Loucy (cell line): ENCODE data around the gene ORC6.
"Not testable (repeated sequence)": the region's sequence is repeated elsewhere in the genome, so short reads cannot be mapped to it uniquely, and the experiment has no call there.

Source experiments
- EZH2phosphoT487 ChIP-seq: fragments of 200-600 bp; IDR thresholded peaks from 2 replicates; pipeline ENCODE4 v1.6.1; 2018; ENCODE audit warnings: antibody characterized with exemption, mild to moderate bottlenecking, moderate library complexity, borderline replicate concordance
- TF ChIP-seq, protein P1 (sequence below): fragments of 200-600 bp; sonication (generic); conservative IDR thresholded peaks from 2 replicates; pipeline ENCODE4 v1.5.1; 2014; ENCODE audit warnings: mild to moderate bottlenecking, antibody characterized with exemption, low read length

DNA sequence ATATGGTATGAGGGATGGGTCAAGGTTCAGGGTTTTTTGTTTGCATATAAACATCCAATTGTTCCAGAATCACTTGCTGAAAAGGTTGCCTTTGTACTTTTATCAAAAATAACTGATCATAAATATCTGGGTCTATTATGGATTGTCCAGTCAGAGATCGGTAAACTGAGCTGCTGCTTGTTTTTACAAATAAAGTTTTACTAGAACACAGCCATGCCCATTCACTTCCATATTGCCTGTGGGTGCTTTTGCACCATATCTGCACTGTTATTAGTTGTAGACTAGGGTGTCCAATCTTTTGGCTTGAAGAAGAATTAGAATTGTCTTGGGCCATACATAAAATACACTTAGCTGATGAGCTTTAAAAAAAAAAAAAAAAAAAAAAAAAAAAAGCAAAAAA is 11.5 kb upstream of the ORC6 start:
- TF ChIP-seq, protein P1, sequence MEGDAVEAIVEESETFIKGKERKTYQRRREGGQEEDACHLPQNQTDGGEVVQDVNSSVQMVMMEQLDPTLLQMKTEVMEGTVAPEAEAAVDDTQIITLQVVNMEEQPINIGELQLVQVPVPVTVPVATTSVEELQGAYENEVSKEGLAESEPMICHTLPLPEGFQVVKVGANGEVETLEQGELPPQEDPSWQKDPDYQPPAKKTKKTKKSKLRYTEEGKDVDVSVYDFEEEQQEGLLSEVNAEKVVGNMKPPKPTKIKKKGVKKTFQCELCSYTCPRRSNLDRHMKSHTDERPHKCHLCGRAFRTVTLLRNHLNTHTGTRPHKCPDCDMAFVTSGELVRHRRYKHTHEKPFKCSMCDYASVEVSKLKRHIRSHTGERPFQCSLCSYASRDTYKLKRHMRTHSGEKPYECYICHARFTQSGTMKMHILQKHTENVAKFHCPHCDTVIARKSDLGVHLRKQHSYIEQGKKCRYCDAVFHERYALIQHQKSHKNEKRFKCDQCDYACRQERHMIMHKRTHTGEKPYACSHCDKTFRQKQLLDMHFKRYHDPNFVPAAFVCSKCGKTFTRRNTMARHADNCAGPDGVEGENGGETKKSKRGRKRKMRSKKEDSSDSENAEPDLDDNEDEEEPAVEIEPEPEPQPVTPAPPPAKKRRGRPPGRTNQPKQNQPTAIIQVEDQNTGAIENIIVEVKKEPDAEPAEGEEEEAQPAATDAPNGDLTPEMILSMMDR: not testable (repeated sequence)
- not testable (repeated sequence) for TF ChIP-seq EZH2phosphoT487
